ENCODE results near the gene ELMO1.

The ELMO1 gene

DNA sequence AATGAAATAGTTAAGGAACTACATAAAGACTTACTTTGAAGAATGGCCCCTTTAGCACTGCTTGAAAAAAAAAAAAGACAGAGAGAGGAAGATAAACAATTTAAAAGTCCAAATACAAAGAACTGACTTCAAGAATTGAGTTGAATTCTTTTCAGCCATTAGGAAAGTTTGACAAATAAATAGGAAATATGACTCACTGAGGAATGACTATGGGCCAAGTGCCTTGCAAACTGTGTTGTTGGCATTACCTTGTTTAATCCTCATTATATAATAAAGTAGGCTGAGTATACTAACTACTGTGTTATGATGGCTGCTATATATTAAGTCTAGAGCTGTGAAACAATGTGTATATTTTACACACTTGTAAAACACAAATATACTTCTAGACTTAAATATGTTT lies 151.1 kb downstream of the ELMO1 start:
- no peak for DNase-seq

DNA sequence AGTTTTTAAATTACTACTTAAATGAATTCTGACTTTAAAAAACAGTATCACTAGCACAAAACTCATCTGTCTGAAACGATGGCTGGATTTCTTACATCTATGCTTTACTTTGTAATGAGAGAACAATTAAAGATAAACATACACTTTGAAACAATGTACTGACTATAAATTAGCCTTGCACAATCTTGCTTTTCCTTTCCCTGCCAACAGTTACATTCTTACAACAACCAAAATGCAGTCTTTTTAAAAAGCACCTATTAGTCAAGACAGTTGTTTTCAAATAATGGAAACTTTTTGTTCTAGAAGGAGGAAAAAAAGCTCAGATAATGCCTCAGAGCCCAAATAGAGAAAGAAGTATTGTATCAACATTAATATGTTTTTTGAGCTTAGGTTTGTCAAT lies 153.3 kb downstream of the ELMO1 start:
- DNase-seq = no peak

DNA sequence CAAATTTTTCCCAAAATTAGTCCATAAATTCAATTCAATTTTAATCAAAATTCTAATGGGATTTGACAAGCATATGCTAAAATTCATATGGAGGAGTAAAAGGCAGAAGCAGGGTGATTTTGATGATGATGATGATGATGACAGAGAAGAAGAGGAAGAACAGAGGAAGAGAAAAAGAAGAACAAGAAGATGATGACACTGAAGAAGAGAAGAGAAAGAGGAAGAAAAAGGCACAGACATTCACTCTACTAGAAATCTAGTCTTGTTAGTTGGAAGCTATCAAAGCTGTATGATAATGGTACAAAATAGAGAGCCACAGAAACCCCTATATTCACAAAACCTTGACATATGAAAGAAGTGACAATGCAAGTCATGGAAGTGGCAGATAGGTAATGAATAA lies 157.9 kb downstream of the ELMO1 start:
- DNase-seq = no peak

DNA sequence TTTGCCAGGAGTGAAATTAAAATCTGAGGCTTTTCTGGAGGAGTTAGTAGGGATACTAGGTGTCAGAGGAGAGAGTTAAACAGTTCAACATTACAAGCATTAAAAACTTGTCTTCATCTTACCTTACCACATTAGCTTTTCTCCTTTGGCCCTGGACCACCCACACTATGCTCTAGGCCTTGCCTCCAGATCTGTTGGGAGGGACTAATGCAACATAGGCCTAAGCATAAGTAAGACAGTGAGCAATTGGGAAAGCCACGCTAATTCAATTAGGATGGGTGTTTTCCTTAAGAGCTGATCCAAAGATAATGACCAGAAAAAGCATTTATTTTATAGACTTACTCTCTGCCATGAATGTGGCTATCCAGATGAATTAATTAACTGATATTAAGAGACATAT lies 158.9 kb downstream of the ELMO1 start:
- DNase-seq = no peak

DNA sequence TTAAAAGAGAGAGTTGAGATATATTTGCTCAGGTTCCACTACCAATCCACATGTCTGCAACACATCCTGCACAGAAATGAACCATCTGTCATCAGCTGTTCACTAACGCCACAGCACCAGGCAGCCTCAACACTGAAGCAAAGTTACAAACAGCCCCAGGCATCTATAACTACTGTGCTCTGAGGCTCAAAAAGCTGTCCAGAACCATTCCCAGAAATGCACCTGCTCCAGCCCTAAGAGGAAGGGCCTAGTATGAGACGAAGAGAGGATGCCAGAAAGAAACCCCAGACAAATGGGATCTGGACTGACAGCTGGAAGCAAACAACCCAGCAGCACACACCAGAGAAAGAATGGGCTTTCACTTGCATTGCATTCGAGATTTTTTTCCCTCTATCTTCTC lies 159.3 kb downstream of the ELMO1 start:
- DNase-seq = no peak

DNA sequence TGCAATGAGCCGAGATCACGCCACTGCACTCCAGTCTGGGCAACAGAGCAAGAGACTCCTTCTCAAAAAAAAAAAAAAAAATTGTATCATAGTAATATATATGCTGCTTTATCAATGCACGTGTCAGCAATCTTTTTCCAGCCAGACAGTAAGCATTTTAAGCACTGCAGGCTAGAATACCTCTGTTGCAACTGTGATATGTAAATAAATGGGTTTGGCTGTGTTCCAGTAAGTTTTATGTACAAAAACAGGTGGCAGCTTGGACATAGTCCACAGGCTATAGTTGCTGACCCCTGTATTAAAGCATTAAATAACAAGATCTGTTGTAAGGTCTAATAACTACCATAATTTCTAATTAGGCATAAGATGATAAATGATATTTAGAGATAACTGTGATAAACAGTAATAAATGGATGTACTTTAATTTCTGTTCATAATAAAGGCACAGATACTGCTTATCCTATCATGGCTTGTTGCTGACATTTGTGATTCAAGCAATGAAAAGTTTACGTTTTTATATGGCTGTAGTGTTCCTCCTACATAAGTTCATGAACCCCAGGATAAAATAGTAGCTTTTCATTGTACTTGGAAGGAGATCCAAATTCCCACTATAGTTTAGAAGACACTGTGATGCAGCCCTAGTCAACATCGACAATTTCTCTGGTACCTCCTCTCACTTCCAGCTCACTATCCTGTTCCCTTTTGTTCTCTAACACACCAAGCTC lies 161.4 kb downstream of the ELMO1 start:
- DNase-seq = no peak

DNA sequence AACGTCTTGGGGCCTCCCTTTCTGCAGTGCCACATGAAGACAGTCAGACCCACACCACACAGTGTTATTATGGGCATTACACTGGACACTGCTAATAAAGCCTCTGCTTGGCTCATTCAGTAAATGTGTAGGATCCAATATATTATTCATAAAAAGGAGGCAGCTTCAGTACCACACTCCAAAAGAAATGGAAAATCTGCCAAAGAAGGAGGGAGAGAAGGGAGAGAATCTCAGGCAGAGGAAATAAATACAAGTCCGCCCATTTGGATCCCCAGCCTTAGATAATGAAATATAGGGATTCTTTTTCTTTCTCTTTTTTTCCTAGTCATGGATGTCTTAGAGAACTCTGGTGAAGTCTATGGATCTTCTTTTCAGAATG lies 162.2 kb downstream of the ELMO1 start:
- DNase-seq = no peak

DNA sequence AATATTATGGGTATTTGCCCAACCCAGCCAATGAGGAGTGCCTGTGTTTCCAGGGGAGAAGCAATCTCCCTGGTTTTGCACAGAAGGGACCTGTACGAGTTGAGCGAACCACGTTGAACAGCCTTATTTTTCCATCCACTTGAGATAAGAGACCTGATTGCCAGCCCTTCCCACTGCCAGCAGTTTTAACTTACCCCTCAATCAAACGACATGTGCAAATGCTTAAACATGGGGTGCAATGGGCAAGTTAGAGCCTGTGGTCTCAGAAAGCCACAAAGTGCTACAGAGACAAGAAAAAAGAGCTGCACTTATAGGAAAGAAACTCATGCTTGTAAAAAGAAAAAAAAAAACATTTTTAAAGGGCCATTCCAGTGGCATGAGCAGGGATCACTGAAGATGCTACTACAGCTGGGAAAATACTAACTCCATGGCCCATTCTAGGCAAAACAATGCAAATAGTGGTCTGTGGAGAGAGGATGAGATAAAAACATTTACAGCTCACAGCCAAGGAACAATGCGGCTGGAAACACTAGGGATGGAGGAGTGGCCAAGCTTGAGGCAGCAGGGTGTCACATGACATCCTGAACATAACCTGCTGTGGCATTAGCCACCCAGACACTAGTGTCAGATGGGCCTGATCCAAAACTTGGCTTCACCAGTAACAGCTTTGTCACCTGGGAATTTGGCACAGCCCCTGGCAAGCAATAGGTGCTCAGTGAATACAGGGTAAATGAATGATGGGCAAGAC lies 162.8 kb downstream of the ELMO1 start:
- DNase-seq = no peak

DNA sequence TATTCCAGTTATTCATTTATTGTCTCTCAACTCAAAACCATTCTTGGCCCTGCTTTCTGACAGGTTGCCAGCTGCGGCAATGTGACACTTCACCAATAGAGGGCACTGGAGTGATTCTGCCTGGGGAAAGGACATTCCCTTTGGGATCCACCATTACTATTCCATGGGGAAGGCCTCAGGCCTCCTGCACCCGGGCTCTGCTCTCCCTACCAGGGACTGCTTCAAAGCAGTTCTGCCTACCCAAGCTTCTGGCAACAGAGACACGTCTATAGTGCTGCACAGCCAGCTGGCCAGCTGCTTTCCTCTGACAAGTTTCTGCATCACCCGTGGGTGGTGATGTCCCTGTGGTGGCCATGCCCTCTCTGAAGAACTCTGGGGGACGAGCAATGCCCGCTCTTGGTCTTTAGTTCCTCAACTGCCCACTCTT lies 163.8 kb downstream of the ELMO1 start:
- DNase-seq = no peak

DNA sequence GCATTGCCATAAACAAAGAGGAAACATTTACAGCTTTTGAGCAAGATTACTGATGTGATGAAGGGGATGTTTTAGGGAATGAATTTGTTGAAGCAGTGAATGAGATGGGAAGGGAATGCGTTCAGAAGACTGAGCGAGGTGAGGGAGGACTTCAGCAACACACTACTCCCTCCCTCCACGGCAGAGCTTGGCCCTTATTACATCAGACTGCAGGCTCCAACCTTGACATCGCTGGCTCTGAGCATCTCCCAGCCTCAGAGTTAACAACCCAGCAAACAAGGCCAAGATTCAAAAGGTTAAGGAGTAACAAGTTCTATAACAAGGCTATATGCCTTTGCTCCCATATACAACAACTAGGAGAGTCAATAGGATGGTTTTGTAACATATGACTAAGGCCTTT lies 164.4 kb downstream of the ELMO1 start:
- DNase-seq = no peak

DNA sequence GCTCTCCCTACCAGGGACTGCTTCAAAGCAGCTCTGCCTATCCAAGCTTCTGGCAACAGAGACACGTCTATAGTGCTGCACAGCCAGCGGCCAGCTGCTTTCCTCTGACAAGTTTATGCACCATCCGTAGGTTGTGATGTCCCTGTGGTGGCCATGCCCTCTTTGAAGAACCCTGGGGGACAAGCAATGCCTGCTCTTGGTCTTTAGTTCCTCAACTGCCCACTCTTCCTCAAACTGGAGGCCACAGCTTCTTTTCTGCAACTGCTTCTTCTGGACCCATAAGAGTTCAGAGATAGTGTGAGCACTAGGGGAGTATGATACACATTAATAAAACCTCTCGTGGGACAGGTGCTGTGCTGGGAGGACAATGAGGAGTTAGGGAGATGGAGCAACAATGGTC lies 164.9 kb downstream of the ELMO1 start:
- DNase-seq = no peak

DNA sequence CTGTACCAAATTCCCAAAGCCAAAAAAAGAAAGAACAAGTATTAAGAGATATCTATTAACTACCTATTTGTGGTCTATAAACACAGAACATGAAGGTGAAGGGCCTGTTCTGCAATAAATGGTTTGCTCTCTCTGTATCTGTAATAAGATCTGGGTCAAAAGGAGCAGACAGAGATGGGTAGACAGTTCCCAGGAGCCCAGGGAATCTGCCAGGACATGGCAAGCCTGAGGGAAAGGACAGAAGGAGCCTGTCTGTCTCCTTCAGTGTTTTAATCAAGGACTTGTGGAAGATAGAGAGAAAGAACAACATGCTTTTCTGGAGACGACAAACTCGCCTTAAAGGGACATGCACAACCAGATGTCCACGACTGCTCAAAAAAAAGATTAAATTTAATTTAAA lies 165.7 kb downstream of the ELMO1 start:
- no peak for DNase-seq

DNA sequence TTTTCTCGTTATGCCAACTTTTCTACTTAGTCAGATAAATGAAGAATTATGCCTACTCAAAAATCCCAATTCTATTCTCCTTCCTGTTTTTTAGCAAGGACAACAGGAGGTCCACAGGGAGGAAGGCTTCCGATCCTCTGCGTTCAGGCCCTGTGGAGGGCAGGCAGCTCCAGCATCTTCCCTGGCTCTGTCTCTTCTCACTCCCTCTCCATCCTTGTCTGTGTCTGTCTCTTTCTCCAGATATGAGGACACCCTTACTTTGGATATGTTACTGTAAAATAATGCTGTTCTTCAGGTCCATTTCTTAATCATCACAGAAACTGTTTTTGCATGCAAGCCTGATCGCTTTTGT lies 166.6 kb downstream of the ELMO1 start:
- no peak for DNase-seq

DNA sequence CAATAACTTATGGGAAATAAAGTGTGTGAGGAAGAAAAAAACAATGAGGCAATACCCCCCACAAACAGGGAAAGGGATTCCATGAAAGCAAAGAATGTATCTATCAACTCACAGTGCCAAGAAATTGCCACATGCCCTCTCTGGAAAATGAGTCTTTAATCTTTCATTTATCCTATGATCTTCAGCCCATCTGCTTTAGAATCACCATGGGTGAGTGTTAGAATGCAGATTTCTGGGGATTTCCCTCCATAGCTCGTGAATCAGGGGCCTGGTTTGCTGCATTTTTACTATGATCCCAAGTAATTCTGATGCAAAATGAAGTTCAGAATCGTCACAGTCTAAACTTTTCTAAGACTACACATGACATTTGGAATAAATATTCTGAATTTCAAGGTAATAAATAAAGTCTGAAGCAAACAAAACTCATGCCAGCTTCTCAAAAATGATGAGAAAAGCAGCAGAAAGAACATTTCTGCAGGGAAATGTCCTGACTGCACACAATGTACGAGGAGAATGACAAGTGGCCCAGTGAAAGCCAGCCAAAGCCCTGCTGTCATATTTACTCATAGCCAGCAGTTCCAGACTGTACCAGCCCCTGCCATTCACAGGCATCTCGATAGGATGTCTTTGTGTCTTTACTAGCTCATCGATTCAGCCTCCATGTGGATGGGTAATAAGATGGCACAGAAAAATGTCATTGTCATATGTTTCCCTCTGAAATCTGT lies 167.1 kb downstream of the ELMO1 start:
- no peak for DNase-seq

DNA sequence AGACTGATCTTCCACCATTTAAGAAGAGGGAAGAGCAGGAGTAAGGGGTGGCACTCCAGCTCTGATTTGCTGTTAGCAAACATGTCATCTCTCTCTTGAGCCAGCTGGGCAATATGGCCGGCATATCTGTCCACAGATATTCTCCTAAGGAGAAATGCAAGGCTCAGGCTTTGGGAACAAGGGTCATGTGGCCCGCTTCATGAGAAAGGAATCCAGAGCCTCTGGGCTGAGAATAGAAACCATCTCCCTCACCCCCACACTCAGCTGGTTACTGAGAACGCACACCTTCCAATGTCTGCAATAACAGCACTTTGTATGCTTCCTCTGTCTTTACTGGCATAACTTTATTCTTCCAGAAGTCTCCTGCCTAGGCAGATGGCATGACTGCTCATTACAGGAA lies 171.2 kb downstream of the ELMO1 start:
- DNase-seq = no peak

DNA sequence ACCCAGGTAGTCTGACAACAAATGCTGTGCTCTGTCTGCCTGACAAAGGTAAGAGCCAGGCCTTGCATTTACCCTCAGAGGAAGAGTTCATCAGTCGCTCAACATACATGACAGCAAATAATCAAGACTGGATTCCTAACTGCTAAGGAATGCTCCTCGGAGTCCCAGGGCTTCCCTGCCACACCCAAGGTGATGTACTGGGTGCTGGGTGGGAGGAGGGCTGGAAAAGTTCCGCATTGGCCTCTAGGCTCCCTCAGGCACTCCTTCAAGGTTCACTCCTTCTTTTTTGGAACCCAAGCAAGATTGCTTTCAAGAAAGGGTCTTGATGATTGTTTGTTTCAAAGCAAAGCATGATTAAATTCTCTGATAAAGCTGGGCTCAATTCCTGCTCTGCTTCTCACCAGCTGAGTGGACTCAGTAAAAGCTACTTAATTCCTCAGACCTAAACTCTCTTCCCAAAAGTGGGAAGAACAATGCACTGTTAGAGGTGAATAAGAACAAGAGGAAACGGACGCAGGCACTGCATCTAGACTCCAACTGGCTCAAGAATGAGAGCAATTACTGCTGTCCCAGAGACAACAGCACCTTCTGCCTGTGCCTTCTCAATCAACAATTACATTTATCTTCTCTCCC lies 173.5 kb downstream of the ELMO1 start:
- DNase-seq = no peak

DNA sequence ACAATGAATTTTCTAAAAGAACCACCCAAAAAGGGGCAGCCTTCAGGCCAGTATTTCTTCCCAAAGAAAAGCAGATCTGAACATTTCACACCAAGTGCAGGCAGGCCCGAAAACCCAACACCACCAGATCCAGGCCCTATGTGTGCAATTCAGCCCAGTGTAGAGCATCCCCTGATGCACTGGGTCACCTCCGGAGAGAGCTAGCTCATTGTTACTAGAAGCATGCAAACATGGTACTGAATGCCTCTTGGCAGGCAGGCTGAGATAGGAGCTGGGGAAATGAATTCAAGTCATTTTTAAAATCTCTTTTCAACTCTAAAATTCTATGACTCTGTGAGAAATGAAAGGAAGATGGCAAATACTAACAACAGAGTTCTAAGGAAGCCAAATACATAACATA lies 174.8 kb downstream of the ELMO1 start:
- no peak for DNase-seq

DNA sequence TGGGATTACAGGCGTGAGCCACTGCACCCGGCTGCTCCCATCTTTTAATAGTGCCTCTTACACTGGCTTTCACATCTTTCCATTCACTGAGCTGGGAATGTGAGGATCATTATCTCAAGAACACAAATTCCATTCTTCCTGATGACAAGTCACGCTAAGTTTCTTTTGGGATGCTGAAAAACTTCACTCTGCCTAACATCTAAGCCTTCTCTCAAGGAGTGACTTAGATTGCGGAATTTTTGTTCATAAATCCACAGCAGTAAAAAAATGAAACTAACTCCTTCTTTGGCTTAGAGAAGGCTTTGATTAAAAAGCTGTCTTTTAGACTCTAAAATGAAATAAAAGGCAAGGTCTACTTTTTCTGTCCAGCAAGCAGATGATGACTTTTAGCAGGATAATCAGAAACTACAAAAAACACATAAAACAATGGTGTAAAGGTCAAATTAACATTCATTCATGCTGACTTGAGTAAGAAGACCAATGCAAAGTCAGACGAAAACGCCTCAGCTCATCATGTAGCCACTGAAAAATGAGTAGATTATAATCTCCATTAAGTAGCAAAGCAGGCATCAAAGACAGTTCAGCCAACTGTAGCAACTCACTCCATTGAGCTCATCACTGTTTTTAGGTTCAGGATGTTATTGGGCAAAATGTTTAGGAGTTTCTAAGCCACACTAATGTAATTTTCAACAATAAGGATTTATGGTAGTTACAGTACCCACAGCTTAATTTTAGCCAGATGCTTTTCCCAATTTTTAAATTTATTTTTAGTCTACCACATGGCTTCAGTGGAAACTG lies 178.8 kb downstream of the ELMO1 start:
- no peak for DNase-seq

DNA sequence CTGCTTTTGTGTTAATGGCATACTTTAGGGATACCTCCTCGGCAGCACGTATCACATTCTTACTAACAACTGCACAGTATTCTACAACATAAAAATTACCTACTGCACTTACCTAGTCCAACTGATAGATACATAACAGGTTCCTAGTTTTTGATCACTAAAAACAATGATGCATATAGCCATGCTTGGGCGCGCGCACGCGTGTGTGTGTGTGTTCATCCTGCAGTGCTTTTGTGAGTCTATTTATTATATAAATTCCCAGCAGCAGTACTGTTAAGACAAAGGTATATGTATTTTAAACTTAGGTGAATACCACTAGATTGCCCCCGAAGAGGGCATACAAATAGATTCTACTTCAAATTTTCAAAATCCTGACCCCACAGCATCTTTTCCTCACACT lies 181.4 kb downstream of the ELMO1 start:
- no peak for DNase-seq

DNA sequence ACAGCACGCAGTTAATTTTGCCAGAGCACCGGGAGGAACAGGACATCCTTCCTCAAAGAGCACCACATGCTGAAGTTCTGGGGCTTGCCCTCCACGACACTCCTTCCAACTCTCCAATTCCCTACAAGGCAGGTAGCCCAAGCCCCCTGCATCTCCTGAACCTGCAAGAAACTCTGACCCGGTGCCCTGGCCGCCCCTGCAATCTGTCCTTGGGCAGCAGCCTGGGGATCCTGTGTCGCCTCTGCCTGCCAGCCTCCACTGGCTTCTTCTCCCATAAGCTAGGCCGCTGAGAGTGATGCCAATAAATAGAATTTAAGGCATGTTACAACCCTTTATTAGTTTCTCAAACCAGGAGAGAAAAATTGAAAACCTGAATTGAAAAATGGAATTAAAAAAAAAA lies 182.8 kb downstream of the ELMO1 start:
- no peak for DNase-seq

DNA sequence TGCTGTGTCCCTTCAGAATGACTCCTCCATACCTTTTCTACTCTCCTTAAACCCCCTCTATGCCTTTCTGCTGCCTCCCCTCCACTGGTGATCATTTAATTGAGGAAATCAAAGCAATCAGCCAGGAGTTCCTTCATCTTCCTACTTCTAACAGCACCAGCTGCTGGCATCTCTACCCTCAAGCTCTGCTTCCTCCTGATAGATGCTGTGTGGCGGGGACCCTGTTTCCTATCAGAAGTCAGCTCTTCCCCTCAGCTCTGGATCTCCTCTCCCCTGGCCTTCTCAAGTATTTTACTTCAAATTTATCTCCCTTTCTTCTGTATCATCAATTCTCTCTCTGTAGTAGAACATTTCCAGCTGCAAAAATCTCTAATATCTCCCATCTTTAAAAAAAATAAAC lies 183.7 kb downstream of the ELMO1 start:
- no peak for DNase-seq

DNA sequence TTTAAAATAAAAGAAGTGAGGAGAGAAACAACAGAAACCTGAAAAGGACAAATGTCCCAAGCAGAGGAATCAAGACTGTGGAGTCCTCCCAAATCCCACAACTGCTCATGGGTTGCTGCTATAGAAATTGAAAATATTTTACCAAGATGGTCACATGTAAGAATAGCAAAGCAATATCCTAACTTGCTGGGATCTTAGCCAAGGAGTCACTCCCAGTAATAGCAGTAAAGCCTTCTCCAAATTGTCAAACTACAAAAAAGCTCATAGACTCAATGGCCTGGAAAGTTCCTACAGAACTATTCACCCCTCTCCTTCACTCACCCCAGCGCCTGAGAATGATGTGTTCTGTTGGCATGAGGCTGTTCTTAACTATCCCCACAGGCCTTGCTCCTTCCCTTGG lies 186.5 kb downstream of the ELMO1 start:
- DNase-seq = no peak

DNA sequence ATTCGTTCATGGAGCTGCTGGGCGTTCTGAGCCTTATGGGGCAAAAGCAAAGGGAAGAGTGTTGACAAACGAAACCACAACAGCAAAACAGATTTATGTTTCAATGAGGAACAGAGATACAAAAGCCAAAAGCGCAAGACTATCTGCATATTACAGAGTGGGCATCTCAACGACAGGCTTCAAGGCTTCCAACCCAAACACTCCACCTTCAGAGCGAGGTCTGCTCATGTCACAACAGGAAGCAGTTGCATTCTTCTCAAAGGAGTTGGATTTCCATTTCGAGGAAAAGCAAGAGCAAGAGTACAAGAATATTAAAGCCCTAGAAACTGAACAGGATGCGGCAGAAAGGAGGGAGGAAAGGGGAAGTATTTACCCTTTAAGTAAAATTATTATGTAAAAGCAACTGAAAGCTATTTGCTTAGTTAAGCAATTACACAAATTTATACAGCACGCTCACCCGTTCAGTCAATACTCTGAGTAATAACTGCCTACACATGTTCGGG lies 189.3 kb downstream of the ELMO1 start:
- DNase-seq = no peak
